CD4-positive, alpha-beta T cell treated with Interleukin-1 beta for 1 hour (primary cell): Measurements from ENCODE around the gene FUBP3.

Experiments
- DNase-seq, 2 donors: peaks; one replicate each; pipeline ENCODE4 v3.0.0-alpha.2; 2020 to 2022

FUBP3 gene

GRCh38 chr9:130608554-130609134 lies 29.3 kb downstream of the FUBP3 start:
- DNase-seq = no peak

GRCh38 chr9:130609163-130609562 lies 29.8 kb downstream of the FUBP3 start:
- no peak for DNase-seq

GRCh38 chr9:130610862-130611707 lies 31.7 kb downstream of the FUBP3 start:
- no peak for DNase-seq

- no peak for DNase-seq
Observed at GRCh38 chr9:130616451-130616850, 37.1 kb downstream of the FUBP3 start.

- no peak for DNase-seq
Observed at GRCh38 chr9:130623466-130623865, 44.1 kb downstream of the FUBP3 start.

- DNase-seq = no peak
Observed at GRCh38 chr9:130624154-130624553, 44.8 kb downstream of the FUBP3 start.

GRCh38 chr9:130626249-130626996 lies 47.0 kb downstream of the FUBP3 start:
- DNase-seq = no peak

GRCh38 chr9:130627051-130627450 lies 47.7 kb downstream of the FUBP3 start:
- DNase-seq = no peak

GRCh38 chr9:130627896-130628792 lies 48.8 kb downstream of the FUBP3 start:
- DNase-seq = no peak

GRCh38 chr9:130629443-130630070 lies 50.2 kb downstream of the FUBP3 start:
- no peak for DNase-seq

GRCh38 chr9:130630071-130630450 lies 50.7 kb downstream of the FUBP3 start:
- no peak for DNase-seq

- DNase-seq = no peak
Observed at GRCh38 chr9:130630506-130631330, 51.3 kb downstream of the FUBP3 start.

- DNase-seq = no peak
Observed at GRCh38 chr9:130631331-130632080, 52.1 kb downstream of the FUBP3 start.

- DNase-seq = no peak
Observed at GRCh38 chr9:130632081-130632710, 52.8 kb downstream of the FUBP3 start.

- DNase-seq = no peak
Observed at GRCh38 chr9:130632841-130633240, 53.5 kb downstream of the FUBP3 start.

GRCh38 chr9:130633336-130634190 lies 54.2 kb downstream of the FUBP3 start:
- no peak for DNase-seq

GRCh38 chr9:130634191-130634768 lies 54.9 kb downstream of the FUBP3 start:
- no peak for DNase-seq

GRCh38 chr9:130634801-130635200 lies 55.4 kb downstream of the FUBP3 start:
- DNase-seq = no peak

GRCh38 chr9:130635306-130635705 lies 55.9 kb downstream of the FUBP3 start:
- DNase-seq = no peak
